GM21717 (cell line): ENCODE results near the gene PDHA2.
"Not testable (repeated sequence)": the region's sequence is repeated elsewhere in the genome, so short reads cannot be mapped to it uniquely, and the experiment has no call there.

Experiments
- ATAC-seq: cut with Tn5 transposase; IDR thresholded peaks from one replicate; pipeline ENCODE4 v1.9.1; 2021; ENCODE audit warnings: mild to moderate bottlenecking, moderate library complexity; ENCODE audit not compliant: unreplicated experiment

Gene PDHA2

DNA sequence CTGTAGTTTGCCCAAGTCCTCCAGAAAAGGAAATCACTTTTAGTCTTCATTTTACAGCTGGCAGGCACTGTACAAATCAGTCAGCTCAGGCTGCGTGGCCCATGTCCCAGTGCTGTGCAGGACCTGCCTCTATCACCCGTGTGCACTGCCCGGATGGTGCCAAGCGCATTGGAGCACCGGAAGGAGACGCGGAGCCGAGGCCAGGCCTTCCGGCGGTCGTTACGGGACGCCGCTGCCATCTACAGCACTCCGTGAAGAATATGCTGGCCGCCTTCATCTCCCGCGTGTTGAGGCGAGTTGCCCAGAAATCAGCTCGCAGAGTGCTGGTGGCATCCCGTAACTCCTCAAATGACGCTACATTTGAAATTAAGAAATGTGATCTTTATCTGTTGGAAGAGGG is at the start of gene PDHA2:
PDHA2 (plus strand) TSS at position 203 of the 400 bp plus-strand sequence; CDS start at position 261, 58 bp downstream.
- ATAC-seq, result no peak

DNA sequence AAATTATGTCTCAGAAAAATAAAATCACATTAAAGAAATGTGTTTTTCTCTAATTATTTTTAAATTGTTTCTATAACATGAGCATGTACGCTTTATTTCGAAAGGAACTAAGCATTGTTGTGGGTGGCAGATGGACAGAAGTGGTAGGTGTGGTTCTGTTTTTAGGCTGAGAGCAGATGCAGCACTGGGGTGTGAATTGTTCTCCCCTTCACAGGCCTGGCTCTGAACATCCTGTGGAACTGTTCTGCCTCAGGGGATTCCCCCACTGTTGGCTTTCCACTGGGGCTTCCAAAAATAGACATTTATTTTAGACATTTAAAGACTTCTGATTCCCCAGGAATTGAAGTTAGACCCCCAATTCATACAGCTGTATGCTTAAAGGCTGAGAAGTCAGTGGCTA is 41.9 kb upstream of the PDHA2 start:
- ATAC-seq, result no peak

DNA sequence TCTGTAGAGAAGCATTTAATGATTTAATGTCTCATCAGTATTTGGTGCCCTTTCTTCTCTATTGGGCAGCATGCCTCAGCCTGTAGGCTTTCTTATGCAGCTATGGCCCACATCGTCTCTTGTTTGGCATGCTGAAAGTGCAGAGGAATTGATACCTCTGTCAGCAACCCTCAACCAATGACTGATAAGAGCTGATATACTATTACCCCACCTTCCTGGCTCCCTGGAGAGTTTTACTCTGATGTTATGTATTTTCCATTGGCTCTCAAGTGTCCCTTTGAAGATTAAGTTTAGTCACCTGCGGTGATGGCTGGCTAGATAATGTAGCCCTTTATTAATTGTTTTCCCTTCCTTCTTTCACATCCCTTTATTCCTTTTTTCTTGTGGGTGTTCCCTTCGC is 41.2 kb upstream of the PDHA2 start:
- ATAC-seq, result no peak

DNA sequence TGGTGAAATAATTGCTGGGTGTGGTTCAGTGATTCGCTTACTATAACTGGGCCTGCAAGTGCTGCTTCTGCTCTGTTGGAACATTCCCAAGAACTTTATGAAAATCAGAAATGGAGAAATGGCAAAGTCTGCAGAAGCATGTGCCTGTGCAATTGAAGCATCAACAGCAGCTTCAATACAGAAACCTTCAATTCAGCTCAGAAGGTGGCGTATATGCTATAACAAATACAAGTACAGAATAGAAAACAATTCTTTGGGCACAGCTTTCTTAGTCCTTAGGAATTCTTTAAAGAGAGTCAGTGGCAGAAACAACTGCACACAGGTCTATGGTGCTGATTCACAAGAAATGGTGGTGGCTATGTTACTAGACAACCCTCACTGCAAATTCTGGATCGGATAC is 18.0 kb upstream of the PDHA2 start:
- no peak for ATAC-seq

DNA sequence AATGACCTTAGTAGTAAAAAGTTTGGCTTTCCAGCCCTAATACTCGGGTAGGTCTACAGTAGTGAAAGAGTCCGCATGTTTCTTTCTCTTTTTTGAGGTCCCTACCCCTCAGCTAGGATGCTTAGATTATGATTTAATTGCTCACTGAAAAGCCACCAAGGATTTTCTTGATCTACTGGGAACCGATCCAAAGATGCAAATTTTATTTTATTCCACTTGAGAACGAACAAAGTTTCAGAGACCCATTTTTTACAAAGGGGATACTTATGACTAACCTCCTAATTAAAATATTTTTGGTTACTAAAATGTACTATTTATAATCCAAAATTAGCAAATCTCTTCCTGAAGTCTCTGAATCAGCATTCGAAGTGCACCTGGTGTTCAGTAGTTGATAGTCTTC is 14.3 kb upstream of the PDHA2 start:
- ATAC-seq, result no peak

DNA sequence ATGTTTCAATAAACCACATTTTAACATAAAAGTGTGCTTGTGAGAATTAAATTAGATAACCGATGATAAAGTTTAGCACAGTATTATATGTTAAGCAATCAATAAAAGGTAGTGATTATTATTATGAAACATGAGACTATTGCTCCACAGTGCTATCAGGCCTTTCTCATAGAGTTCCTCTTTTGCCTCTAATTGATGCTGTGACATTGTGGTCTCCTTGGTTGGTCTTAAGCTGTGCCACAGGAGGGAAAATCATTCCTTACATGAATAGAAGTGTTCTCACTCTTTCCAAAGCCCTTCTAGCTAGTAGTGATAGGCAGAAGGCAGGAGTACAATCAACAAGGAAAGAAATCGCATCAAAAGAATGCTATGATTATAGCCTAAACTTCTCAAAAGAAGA is 9.2 kb upstream of the PDHA2 start:
- no peak for ATAC-seq

DNA sequence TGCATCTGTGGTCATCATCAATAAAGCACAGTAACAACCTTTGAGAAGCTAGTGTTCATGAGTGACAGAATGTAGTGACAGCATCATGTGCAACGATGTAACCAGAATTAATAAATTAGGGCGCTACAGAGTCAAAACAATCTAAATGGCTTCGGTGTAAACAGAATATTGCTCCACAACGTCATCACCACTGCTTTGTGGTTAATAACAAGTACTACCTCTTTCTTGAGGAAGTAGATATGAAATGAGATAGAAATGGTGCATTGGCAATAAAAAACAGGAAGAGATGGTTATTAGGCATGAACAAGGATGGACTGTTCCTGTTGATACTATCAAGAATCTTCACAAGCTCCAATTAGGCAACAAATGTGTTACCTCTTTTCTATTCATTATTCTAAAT is 8.7 kb upstream of the PDHA2 start:
- ATAC-seq, result no peak

DNA sequence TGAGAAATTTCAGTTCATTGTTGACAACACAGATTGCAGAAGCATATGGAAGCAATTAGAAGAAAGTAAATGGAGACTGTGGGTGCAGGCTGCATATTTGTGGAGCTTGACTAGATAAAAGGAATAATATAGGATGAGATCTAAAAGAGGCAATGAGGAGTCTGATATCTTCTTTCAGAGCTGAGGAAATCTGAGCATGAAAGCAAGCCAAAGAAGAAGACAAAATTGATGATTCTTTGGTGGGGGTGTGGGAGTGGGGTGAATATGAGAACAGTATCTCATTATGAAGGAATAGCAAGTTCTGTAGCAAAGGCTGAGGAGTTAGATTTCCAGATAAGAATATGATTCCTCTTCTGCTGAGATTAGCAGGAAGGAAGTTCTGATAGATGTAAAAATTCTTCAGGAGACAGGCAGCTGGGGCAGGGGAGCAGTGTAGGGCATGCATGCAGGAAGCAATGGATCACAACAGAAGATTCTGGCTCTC is 6.1 kb upstream of the PDHA2 start:
- ATAC-seq, result no peak

DNA sequence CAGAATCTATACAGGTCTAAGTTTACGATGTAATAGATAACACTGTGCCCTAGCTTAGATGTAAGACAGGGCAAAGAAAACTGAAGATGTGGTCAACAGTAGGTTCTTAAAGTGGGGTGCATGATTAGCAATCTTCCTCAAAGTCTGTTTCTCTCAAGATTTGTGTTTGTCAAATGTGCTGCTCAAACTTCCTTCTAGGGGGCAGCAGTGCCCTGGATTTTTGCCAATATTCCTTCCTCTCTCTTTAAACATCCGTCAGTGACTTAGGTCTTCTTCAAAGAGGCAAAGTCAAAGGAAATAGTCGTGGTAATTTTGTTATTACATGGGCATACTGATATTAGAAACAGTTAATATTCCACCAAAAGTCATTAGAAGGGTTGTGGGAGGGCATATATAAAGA is 4.2 kb upstream of the PDHA2 start:
- ATAC-seq, result no peak

DNA sequence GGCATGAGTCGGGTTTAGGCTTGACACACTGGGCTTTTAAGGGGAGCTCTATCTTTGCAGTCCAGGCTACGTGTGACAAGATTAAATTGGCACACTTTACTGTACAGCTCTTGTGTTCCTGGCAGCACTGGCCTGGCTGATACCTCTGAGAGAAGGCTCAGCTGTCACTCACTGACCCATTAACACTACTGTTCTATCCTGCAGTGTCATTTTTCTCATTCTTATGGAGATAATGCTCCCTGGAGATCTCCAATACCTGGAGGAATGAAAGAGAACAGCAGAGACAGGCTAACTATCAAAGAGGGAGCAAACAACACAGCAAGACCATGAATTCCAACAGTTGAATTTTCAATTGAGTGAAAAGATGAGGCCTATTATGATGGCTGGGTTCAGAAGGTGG is 1.7 kb upstream of the PDHA2 start:
- ATAC-seq, result no peak

DNA sequence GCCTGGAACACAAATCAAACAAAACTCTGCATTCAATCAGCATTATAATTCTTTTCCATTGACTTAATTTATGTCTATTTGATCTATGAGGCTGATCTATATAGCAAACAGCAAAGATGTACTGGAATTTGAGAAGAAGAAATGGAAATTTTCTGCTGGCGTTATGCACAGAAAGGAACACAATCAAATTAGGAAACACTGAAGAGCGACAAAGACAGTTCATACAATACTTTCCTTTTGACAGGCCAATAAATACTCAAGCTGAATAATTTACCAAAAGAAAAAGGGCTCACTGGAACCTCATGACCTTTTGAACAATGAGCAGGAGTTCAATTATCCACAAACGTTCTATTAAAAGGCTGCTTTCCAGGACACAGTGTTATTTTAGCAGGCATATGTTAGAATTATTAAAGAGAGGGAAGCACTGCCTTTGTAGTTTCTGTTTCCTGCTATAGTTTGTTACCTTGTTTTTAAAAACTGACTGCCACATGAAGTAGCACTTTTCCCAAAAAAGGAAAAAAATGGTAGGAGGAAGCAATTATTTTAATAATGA is 8.1 kb downstream of the PDHA2 start:
- ATAC-seq, result no peak

DNA sequence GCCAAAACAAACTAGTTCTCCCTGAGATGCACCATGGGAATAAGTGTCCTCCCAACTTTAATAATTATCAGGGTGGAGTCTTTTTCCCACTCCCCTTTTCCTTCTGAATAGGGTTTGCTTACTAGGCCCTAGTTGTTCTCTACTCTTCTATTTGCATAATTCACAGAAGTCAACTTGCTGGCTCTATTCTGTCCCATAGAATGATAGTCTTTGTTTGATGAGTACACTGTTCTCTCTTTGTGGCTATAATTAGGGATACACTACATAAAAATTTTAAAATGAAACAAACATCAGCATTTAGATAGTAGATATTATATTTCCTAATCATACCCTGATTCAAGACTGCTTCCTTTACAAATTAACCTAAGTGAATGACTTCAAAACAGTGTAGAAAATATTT is 10.3 kb downstream of the PDHA2 start:
- ATAC-seq, result no peak

DNA sequence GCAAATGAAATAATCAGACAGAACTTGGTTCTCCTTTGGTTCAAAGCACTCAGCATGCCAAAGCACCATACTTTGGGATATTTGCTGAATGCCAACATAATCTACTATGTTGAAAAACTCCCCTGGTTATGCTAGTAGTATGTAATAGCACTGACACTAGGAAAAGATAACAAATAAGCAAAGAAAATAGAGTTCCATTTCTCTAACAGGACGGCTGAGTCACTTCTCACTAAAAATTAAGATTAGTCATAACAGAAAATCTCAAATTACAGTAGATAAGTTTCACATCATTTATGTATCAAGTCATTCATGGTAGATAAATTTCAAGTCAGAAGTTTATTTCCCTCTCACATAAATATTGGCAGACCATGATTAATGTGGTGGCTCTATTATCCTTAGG is 17.9 kb downstream of the PDHA2 start:
- no peak for ATAC-seq

DNA sequence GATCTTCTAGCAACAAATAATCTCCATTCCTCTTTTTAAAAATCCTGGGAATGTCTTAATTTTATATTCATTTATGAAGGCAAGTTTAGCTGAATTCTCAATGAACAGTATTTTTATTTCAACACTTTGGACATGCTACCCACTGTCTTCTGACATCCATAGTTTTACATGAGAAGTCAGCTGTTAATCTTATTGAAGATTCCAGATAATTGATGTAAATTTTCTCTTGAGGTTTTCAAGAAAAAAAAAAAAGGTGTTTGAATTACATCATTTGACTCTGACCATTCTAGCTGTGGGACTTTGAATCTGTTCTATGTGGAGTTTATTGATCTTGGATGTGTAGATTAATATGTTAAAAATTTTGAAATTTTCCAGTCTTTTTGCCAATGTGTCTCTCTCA is 28.0 kb downstream of the PDHA2 start:
- no peak for ATAC-seq

DNA sequence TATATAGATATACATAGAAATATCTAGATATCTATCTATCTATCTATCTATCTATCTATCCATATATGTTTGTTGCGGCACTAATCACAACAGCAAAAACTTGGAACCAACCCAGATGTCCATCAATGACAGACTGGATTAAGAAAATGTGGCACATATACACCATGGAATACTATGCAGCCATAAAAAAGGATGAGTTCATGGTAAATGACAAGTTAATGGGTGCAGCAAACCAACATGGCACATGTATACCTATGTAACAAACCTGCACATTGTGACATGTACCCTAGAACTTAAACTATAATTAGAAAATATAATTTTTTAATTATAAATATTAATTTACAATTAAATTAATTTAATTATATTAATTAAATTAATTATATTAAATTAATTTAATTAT is 29.5 kb downstream of the PDHA2 start:
- not testable (repeated sequence) for ATAC-seq

DNA sequence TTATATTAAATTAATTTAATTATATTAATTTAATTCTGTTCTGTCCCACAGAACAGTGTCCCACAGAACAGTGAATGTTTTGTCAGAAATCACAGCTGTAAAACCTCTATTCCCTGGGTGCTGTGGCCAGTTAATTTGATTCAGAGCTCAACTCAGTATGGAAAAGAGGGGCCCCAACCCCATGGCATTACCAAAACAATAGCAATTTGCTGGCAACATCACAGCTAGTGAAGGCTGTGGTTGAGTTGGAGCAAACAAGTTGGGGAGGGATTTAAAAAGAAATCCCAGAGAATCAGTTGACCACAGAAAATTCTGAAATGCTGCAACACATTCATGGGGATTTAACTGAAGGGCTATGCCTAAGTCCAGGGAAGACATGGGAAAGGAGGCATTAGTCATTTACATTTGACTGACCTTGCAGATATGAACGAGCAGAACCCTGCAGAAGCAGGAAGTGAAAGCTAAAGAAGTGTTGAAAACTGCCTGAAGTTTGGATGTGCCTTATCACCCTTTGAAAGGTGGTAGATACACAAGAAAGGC is 30.1 kb downstream of the PDHA2 start:
- ATAC-seq, result no peak

DNA sequence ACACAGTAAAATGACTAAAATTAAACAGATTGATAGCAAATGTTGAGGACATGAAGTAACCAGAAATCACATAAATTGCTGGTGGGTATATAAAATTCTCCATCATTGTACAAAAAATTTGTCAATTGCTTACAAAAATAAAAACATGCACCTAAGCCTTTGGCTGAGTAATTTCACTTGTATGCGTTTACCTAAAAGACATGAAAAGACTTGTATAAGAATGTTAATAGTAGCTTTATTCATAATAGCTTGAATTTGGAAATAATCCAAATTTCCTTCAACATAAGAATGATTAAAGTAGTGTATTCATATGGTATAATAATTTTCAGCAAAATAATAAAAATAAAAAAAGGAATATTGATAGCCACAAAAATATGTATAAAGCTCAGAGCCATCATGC is 37.7 kb downstream of the PDHA2 start:
- no peak for ATAC-seq

DNA sequence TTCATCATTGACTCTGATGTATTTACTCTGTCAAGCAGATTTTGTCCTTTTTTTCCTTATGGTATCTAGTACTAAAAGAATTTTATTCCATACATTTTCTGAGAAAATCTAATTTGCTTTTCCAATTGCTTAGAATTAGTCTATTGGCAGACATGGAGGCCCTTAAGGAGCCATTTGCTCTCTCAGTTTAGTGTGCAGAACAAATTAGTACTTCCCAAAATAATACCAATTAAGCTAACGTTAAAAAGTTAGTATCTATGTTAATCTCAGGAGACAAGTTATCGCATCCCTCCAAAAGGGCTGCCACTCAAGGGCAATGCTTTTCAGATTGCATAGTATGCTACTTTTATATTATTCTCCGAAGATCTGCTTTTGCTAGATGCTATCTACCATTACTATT is 47.7 kb downstream of the PDHA2 start:
- no peak for ATAC-seq

DNA sequence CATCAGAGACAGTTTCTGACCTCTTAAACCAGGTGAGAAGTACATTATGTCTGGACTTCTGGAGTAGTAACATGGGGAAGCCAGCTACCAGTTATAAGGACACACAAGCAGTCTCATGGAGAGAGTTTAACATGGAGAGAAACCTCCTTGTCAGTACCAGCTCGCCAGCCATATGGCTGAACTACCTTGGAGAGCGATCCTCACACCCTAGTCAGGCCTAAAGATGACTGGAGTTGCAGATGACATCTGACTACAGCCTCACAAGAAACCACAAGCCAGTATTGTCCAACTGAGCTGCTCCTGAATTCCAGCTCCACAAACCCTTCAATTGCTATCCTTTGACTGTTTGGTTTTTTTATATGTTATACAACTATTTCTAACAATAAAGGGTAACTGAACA is 49.8 kb downstream of the PDHA2 start:
- no peak for ATAC-seq
